Measurements from ENCODE around the gene PLXNB1.
"Not testable (repeated sequence)": the region's sequence is repeated elsewhere in the genome, so short reads cannot be mapped to it uniquely, and the experiment has no call there.

The PLXNB1 gene

GRCh38 chr3:48405343-48405881, 24.5 kb downstream of the PLXNB1 start:
- DNase-seq = no peak

DNA sequence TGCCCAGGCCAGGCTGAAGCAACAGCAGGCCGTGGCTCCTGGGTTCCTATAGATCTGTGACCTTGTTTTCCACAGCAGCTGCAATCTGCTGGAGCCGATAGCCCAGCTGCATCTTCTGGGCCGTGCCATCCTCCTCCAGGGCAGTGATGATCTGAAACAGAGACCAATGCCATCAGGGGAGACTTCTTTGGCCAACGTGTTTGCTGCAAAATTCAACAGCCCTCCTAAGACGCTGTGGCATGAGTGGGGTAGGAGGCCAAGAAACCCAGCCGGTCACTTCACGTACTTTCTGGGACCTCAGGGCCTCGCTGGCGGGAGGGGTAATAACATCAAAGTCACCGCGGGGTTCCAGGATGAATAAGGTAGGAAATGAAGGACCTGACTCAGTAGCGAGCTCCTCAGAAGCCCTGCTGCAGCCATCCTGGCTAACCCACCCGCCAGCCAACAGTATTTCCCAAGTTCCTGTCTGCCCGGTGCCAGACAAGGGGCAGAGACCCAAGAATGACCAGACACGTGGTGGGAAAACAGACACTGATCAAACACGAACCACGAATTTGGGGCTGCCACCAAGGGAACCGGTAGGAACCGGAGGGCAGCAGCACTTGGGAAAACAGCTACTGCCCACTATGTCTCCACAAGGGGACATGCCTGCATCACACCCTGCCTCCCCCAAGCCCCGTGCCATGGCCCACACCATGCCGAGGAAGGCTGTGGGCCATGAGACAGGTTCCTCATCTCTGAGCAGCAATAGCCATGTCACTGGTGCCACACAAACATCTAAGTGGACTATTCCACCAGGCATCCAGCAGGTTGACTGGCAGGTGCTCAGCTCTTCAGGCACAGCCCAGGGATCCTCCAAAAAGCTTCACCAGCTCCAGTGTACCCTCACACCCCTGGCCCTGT, 25.2 kb downstream of the PLXNB1 start:
- DNase-seq = no peak

DNA sequence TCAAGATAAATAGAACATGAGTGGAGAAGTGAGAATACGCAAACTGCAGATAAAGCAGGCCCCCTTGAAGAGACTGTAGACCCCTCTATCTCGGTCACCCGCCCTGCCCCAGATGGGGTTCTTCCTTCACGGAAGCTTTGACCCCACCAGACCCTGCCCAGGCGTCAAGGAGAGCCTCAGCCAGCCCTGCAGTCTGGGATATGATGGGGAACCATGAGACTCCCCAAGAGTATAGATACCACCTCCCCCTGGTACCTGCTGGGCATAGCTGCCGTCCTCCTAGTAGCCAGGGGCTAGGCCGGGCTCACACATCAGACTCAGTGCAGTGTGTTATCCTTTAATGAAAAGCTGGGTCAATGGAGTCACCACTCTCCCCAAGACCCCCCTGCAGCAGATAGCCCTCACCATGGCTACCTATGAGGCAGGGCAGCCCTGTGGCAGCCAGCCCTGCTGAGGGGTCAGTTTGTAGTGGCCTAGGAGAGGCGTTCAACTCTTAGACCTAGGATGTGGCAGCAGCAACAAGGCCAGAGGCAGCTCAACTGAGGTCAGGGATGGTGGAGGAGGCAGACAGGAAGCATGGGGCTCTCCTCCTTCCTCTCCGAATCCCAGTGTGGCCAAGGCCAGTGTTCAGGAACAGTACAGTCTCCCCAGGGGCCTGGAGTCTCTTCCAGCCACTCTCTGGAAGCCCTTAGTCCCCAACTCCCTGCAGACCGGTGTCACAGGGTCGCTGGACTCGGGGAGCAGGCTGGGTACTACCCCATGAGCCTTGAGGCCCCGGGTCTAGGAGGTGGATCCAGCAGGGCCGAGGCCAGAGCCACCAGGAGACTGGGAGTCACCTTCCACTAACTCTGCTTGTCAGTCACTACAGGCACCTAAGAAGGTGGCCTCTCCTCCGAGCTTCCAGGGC, 26.1 kb downstream of the PLXNB1 start:
- DNase-seq = no peak

DNA sequence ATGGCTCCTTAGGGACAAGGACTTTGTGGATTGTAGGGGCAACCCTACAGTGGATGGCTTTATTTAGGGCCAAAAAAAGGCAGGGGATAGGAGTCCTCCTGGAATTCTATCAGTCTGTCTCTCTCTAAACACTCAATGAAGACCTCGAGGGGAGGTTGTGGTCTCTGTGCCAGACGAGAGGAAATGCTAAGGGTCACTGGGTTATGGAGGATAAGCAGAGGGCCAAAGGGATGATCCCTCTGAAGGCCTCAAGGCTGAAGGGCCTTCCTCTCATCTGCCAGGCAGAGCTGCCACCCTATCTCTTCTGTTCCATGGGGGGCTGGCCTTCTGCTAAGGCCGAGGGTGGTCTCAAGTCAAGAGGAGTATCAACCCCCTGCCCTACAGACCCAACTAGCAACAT, 27.0 kb downstream of the PLXNB1 start:
- DNase-seq = no peak

GRCh38 chr3:48402281-48402732, 27.6 kb downstream of the PLXNB1 start:
- no peak for DNase-seq

- DNase-seq = not testable (repeated sequence)
Measured at GRCh38 chr3:48401434-48401901, 28.4 kb downstream of the PLXNB1 start.

DNA sequence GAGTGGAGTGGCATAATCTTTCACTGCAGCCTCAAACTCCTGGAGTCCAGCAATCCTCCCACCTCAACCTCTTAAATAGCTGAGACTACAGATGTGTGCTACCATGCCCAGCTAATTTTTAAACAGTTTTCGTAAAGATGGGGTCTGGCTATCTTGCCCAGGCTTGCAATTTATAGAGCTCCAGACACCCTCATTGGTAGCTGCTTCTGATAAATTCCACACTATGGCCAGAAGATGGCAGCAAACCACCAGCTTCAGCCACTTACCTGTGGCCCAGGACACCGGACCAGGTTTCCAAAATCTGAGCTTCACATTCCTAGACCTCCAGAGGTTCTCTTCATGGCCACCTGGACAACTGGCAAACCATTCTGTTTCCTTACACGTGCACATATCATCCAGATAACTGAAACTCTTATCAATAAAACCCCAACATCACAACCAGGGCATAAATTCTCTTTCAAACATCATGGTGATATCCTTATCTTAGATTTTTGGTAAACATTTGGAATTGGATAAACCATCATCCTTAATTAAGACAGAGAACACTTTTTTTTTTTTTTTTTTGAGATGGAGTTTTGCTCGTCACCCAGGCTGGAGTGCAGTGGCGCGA, 29.0 kb downstream of the PLXNB1 start:
- DNase-seq = peak; percentile 45 to 62

DNA sequence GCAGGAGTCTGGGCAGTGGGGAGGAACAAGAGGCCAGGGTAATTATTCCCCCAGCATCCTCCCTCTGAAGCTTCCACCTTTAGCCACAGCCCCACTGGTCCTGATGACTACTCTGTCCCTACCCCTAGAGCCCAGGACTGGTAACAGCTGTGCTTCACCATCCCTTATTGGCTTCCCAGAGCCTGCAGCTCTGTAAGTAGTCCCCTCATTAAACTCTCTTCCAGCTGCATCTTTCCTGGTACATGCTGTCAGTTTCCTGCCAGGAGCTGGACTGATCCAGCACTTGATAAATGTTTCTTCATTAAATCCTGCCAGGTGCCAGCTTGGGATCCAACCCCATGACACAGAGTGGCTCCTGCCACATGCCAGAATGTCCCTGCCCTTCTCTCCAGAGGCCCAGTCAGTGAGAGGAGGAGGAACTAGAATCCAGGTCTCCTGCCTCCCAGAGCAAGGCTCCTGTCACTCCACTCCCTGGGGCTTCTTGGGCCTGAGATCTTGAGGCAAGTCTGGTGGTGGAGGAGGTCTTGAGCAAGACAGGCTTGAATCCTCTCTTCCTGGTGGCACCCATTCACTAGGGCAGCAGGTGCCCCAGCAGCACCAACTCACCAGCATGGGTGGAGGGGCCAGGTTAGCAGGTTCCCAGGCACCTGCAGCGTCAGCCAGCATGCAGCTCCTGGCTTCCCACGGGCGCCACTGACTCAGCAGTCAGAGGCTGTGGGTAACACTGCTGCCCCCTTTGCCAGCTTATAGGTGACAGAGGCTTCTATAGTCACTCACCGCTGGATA, 30.3 kb downstream of the PLXNB1 start:
- no peak for DNase-seq

GRCh38 chr3:48398701-48399386, 31.0 kb downstream of the PLXNB1 start:
- DNase-seq = no peak

- DNase-seq = no peak
Measured at GRCh38 chr3:48397767-48398681, 31.9 kb downstream of the PLXNB1 start.

DNA sequence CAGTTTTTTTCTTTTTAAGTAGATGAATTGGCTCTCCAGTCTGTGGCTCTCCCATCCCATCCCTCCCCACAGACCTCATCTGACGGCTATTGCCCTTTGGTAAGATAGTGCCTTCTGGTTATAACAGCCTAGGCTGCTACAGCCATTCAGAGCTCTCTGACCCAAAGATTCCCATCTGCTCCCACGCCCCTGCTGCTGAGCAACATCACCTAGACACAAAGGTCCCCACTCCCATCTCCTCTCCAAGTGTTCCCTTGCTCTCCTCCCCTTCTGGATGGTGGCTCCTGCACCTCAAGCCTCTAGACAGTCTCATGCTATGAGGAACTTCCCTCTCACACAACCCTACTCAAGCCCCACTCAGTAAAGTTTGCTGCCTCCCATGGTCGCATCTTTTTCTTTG, 34.2 kb downstream of the PLXNB1 start:
- DNase-seq = no peak

DNA sequence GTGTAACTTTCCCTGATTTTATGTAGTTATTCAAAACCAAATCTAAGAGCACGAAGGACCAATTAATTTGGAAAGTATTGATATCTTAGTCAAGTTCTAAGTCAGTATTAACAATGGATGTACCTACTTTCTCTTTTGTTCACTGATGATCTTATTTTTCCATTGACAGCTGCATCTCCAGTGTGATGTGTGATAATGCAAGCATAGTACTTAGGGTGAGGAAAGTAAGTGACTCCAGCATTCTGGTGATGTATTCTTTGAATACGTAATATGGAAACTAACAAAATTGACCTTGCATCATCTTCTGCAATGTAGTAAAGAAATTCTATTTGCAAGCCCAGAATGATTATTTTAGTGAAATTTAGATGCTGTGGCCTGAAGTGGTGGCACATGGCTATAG, 35.5 kb downstream of the PLXNB1 start:
- no peak for DNase-seq

DNA sequence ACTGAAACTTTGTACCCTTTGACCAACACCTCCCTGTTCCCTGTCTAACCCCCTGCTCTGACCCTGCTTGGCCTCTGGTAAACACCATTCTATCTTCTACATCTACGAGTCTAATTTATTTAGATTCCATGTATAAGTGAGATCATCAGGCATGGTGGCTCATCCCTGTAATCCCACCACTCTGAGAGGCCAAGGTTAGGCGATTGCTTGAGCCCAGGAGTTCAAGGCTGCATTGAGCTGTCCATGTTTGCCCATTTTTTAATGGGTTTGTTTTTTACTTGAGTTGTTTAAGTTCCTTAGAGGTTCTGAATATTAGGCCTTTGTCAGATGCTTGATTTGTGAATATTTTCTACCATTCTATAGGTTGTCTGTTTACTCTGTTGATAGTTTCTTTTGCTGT, 40.9 kb downstream of the PLXNB1 start:
- DNase-seq = no peak

GRCh38 chr3:48387634-48388033, 42.3 kb downstream of the PLXNB1 start:
- DNase-seq = no peak

DNA sequence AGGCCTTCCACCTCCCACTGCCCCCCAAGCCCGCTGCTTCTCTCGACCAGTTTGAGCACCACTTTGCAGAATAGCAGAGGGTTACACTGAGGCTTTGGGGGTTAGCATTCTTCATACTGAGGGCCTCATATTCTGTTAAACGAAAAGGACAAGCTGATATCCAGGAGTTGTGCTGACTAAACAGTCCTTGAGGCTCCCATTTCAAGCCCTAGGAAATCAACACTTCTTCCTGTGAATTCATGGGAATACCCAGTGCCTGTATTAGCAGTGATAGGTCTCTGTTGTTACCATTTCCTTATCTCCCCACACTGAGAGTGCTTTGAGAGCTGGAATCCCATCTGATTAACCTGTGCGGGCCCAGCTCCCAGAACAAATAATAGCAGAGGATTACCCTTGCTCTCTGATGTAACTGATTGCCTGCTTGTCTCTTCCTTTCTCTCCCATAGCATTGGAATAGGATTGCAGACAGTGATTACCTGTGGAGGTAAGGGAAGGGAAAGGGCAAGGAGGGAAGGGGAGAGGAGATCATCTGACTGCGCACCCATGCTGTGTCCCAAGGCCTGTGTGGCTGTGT, 56.9 kb downstream of the PLXNB1 start:
- no peak for DNase-seq

DNA sequence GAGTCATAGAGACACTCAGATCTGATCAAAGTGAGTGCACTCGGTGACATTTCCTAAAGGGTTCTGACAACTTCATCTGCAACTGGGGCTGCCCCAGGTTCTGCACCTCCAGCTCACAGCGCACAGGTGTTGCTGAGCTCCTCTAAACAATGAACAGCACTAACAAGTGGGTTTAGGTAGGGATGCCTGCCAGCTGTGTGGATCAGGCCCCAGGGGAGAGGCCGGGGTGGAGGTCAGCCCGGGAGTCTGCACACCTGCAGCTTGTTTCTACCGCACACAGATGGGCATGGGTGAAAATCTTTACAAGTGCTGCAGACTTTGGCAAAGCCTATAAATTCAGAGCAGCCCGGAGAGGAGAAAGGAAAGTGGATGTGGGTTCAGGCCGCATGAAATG, 57.5 kb downstream of the PLXNB1 start:
- DNase-seq = no peak

DNA sequence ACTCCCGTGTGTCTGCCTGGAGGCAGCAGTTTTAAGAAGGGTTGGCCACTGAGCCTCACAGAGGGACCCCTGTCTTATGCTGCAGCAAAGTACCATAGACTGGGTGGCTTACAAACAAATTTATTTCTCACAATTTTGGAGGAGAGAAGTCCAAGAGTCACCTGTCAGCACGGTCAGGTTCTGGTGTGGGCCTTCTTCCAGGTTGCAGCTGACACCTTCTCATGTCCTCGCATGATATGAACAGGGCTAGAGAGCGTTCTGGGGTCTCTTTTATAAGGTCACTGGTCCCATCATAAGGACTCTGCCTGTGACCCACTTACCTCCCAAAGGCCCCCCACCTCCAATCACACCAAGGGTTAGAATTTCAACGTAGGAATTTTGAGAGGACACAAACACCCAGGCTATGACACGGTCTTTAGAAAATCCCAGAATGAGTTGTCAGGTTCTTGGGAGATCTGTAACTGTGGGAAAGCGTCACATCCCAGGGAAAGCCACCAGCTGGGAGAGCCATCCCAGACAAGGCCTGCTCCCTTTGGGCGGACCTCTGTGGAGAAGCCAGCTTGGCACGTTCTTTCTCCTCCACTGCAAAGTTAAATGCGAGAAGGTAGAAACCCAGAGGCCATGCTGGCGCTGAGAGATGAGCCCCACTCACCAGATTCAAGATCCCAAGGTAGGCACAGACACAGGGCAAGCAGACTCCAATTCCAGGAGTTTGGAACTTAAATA, 58.1 kb downstream of the PLXNB1 start, which contains the start of gene FBXW12:
TSS of gene FBXW12 (plus strand) at position 569 of the 726 bp plus-strand sequence. CDS start 549 bp downstream, outside the sequence.
- no peak for DNase-seq

DNA sequence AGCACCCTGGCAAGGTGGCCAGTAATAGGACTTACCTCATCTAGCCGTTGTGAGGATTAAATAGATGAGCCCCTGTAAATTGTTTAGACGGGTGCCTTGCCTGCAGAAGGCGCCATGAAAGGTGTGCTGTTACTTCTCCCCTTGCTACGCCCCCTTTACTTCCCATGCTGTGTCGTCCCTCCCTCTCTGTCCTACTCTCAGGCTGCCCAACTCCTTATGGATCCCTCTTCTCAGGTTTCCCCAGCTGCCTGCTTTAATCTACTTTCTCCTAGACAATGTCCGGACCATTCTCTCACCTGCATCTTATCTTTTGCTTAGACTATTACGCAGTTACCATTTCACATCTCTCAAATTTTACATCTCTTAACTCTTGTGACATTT, 59.6 kb downstream of the PLXNB1 start:
- DNase-seq = no peak
